Muscle of leg (tissue), 11 donors: Measurements from ENCODE around the gene ERCC4. TPM values are rescaled to one million over a fixed set of nuclear protein-coding genes. Genes with fewer than 3 reads are reported as not detected.

ENCODE experiments used
- DNase-seq: peaks from one replicate; pipeline ENCODE4 v3.0.0; 2013
- H3K27ac ChIP-seq: one replicate; pipeline ENCODE4 v1.5.1; 2013; ENCODE audit warnings: mild to moderate bottlenecking, low read length, control low read depth
- H3K27me3 ChIP-seq: one replicate; pipeline ENCODE4 v1.6.1; 2013; ENCODE audit warnings: low read length; ENCODE audit not compliant: control insufficient read depth, insufficient read depth
- H3K36me3 ChIP-seq: one replicate; pipeline ENCODE4 v1.6.1; 2013; ENCODE audit warnings: low read length; ENCODE audit not compliant: control insufficient read depth, insufficient read depth
- H3K4me1 ChIP-seq: one replicate; pipeline ENCODE4 v1.6.1; 2013; ENCODE audit warnings: low read length; ENCODE audit not compliant: control insufficient read depth, insufficient read depth
- H3K4me3 ChIP-seq: one replicate; pipeline ENCODE4 v1.5.1; 2013; ENCODE audit warnings: low read length, control low read depth
- H3K9me3 ChIP-seq: replicated peaks from 2 replicates; pipeline ENCODE4 v1.6.1; 2013; ENCODE audit warnings: low read depth, low read length; ENCODE audit not compliant: control insufficient read depth
- WGBS: methylation state at CpG from one replicate; pipeline ENCODE4 v1.1.5; 2013; ENCODE audit warnings: missing lambda C conversion rate; ENCODE audit not compliant: insufficient coverage; 5-methylcytosine and 5-hydroxymethylcytosine counted together
- polyA plus RNA-seq, 8 donors: library from polyadenylated mRNA; unstranded; fragments of 120-200 nt; gene quantifications; one replicate each; pipeline versions ENCODE4 v1.2.1 to v1.2.3, GENCODE V29; 2013; ENCODE audit warnings: inconsistent platforms in 1 of 8, low replicate concordance in 1 of 8; ENCODE audit not compliant: insufficient read length in 8 of 8, insufficient read depth in 1 of 8
- total RNA-seq: library from RNA; stranded (reverse); fragments of 120-200 nt; gene quantifications from one replicate; pipeline ENCODE4 v1.2.4, GENCODE V29; 2013

Gene ERCC4
- total and polyA plus RNA-seq, 9 donors, result 6.4 to 10.9 (median 8.6) TPM

DNA sequence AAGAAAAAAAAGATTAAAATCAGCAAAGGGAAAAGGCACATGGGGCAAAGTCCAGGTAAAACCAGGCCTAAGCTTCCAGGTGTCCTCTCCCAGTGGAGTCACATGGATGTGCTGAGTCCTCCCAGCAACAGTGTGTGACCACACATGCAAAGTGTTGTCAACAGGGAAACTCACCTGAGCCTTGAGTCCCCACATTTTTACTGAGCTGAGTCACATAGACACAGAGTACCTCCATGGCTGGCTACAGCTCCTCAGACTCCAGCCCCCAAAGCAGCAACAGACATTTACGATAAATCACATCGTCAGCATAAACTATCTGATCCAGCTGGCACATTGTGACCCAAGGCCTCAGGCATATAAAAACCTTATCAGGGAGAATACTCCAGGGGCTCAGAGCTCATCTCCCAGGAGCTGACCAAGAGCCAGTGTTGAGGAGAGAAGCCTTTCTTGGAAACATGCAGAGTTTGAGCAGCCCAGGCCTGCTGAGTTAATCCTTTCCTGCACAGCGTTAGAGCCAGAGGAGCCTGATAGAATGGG is 20.5 kb downstream of the ERCC4 start:
- no peak overlapping the region for H3K27ac ChIP-seq

GRCh38 chr16:13944816-13945215 is 24.9 kb downstream of the ERCC4 start:
- no CpG with 5 or more reads among the region's 4 CpGs for WGBS
- H3K9me3 ChIP-seq, result no peaks in the 10 kb centered on the region
- no peak overlapping the region for H3K4me3 ChIP-seq
- no peaks in the 10 kb centered on the region for H3K27me3 ChIP-seq
- H3K27ac ChIP-seq, result no peak overlapping the region
- peaks cover 49% of the 10 kb centered on the region for H3K36me3 ChIP-seq
- no peak for DNase-seq
- H3K4me1 ChIP-seq, result no peaks in the 10 kb centered on the region

More for the DNA sequence above, 20.5 kb downstream of the ERCC4 start:
- peak; percentile 3 for DNase-seq
- no CpG with 5 or more reads among the region's 3 CpGs for WGBS
- peaks cover 41% of the 10 kb centered on the region for H3K36me3 ChIP-seq
- H3K9me3 ChIP-seq, result no peaks in the 10 kb centered on the region
- H3K4me3 ChIP-seq, result no peak overlapping the region
- no peaks in the 10 kb centered on the region for H3K4me1 ChIP-seq
- H3K27me3 ChIP-seq, result no peaks in the 10 kb centered on the region

DNA sequence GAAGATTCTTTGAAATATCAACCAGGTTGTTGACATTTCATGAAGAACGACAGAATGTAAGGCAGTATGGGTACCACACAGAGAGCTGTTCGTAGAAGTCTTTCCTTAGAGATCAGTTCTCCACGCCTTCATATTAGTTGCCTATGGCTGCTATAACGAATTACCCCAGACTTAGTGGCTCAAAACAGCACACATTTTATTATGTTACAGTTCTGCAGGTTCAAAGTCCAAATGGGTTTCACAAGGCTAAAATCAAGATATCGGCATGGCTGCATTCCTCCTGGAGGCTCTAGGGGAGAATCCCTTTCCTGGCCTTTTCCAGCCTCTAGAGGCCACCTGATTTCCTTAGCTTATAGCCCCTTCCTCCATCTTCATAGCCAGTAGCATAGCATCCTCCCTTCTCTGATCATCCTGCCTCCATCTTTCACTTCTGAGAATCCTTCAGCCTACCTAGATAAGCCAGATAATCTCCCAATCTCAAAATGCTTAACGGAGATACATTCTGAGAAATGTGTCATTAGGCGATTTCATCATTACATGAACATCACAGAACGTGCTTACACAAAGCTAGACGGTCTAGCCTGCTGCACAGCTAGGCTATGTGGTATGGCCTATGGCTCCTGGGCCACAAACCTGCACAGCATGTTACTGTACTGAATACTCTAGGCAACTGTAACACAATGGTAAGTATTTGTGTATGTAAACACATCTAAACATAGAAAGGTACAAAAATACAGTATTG is 26.0 kb downstream of the ERCC4 start:
- no peaks in the 10 kb centered on the region for H3K9me3 ChIP-seq
- H3K4me3 ChIP-seq, result no peak overlapping the region
- 98% methylated on average over 5 of the region's 9 CpGs for WGBS
- H3K4me1 ChIP-seq, result no peaks in the 10 kb centered on the region
- H3K36me3 ChIP-seq, result peaks cover 41% of the 10 kb centered on the region
- no peaks in the 10 kb centered on the region for H3K27me3 ChIP-seq
- DNase-seq, result no peak
- H3K27ac ChIP-seq, result no peak overlapping the region

- no peak for DNase-seq
- Histone ChIP-seq H3K27me3 (no peaks in the 10 kb centered on the region), H3K4me1 (no peaks in the 10 kb centered on the region), H3K4me3 (no peak overlapping the region), H3K27ac (no peak overlapping the region), H3K9me3 (no peaks in the 10 kb centered on the region), H3K36me3 (peaks cover 41% of the 10 kb centered on the region)
- 78% methylated on average over 3 of the region's 9 CpGs for WGBS
Observed at GRCh38 chr16:13948086-13948485, 28.1 kb downstream of the ERCC4 start.

DNA sequence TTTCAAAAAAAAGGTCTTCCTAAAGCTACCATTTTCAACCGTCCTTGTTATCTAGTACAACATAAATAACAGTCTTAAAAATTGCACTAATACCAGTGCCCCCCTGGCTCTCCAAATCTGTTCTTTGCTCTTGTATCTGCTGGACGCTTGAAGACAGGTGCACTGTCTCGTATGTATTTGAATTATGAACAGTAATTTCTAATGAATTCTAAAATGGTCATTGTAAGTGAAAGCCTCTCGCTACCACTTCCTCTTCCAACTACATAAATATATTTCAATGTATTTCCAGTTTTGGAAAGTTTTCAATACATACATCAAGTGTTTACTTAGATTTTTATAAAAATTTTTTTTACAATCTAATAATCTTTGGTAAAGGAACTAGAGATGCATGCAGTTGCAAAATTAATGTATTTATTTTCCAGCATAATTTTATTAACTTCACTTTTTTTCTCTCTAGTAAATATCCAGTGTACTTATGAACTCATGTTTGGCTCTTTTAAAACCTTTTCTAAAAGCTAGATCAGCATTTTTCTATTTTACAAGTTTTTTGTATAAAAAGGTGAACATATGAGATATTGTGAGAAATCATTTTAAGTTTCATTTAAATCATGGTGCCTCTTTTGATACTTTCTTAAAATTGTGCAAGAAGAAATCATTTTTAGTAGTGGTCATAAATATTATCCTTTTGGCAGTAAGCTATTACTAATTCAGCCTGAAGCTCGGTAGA is 31.0 kb downstream of the ERCC4 start:
- Histone ChIP-seq H3K9me3 (no peaks in the 10 kb centered on the region), H3K4me1 (no peaks in the 10 kb centered on the region), H3K4me3 (no peak overlapping the region), H3K27me3 (no peaks in the 10 kb centered on the region), H3K27ac (no peak overlapping the region), H3K36me3 (peaks cover 27% of the 10 kb centered on the region)
- 100% methylated on average over 1 of the region's 5 CpGs for WGBS
- DNase-seq, result no peak

- DNase-seq, result peak; percentile 33
- H3K4me1 ChIP-seq, result peaks cover 3% of the 10 kb centered on the region
- no CpG with 5 or more reads among the region's 3 CpGs for WGBS
- H3K4me3 ChIP-seq, result no peak overlapping the region
- no peaks in the 10 kb centered on the region for H3K27me3 ChIP-seq
- H3K9me3 ChIP-seq, result no peaks in the 10 kb centered on the region
- H3K27ac ChIP-seq, result no peak overlapping the region
- H3K36me3 ChIP-seq, result peaks cover 20% of the 10 kb centered on the region
Observed at GRCh38 chr16:13951611-13952010, 31.7 kb downstream of the ERCC4 start.

DNA sequence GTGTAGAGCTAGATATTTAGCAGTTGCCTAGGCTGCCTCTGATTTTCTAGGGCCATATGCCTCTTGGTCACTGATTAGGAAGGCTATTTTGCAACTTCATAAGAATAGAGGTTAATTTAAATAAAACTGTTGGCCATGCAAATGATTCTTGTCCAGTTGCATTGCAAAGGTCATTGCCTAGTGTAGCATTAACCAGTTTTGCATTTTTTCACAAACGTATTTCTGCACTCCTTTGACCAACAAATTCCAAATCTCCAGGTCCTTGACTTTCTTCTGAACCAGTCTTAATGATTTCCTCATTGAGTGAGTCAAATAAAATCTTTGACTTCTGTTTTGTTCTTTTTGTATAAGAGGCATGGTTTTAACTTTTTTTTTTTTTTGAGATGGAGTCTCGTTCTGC is 33.5 kb downstream of the ERCC4 start:
- Histone ChIP-seq H3K27me3 (no peaks in the 10 kb centered on the region), H3K36me3 (peaks cover 4% of the 10 kb centered on the region), H3K4me1 (peaks cover 10% of the 10 kb centered on the region), H3K4me3 (no peak overlapping the region), H3K9me3 (no peaks in the 10 kb centered on the region), H3K27ac (no peak overlapping the region)
- WGBS, result 100% methylated on average over 1 of the region's 2 CpGs
- no peak for DNase-seq

DNA sequence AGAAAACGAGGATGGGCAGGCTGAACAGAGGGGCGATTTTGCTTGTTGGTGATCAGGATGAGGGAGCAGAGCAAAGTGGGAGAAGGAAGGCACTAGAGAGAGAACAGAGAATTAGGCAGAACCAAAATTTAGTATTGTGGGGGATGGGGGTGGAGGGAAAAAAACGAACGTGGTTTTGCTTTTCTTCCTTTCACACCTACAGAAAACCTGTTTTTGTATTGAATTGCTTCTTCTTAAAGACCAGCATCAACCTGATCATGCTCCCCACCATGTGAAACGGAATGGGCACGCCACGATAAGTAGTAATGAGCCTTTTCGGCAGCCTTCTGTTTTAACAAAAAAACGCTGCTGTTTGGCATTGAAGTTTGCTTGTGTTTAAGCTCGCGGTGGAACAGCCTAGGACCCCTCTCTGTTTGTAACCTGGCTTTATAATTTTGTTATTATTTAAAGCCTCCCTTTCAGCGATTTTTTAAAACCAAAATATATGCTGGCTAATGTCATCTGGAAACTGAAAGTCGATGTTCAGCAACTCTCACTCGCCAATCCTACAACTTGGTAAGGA is 36.8 kb downstream of the ERCC4 start:
- no peak overlapping the region for H3K4me3 ChIP-seq
- DNase-seq, result no peak
- H3K27me3 ChIP-seq, result no peaks in the 10 kb centered on the region
- H3K36me3 ChIP-seq, result no peaks in the 10 kb centered on the region
- peaks cover 13% of the 10 kb centered on the region for H3K4me1 ChIP-seq
- no peaks in the 10 kb centered on the region for H3K9me3 ChIP-seq
- WGBS, result 71% methylated on average over 2 of the region's 14 CpGs
- H3K27ac ChIP-seq, result peak overlapping the region; percentile 29

GRCh38 chr16:13957197-13958078 is 37.5 kb downstream of the ERCC4 start:
- Histone ChIP-seq H3K9me3 (no peaks in the 10 kb centered on the region), H3K36me3 (no peaks in the 10 kb centered on the region), H3K27ac (peak overlapping the region; percentile 29), H3K4me3 (no peak overlapping the region), H3K4me1 (peaks cover 13% of the 10 kb centered on the region), H3K27me3 (no peaks in the 10 kb centered on the region)
- peak; percentile 85 for DNase-seq
- 13% methylated on average over 4 of the region's 14 CpGs for WGBS
